HepG2 (cell line): ENCODE measurements around the gene DPPA2. TPM values are rescaled to one million over a fixed set of nuclear protein-coding genes. Genes with fewer than 3 reads are reported as not detected.

Experiments used
- ATAC-seq: fragments of 200-7000 bp; cut with Tn5 transposase; 3 replicates; pipeline ENCODE4 v1.9.1; 2020; ENCODE audit warnings: mild to moderate bottlenecking, moderate library complexity
- BruUV-seq: library from RNA; stranded (reverse); fragments of 400-500 nt; replicated peaks from 2 replicates; lab custom pipeline; 2021; lab: Mats Ljungman, UMichigan
- CTCF ChIA-PET: fragments of 300-600 bp; formaldehyde crosslinking; extraction: SDS; loops from one replicate; lab custom pipeline; 2021; ENCODE audit warnings: low total read pairs, inconsistent platforms, low intra/inter-chr PET ratio; lab: Yijun Ruan, JAX
- POLR2A ChIA-PET: fragments of 350-600 bp; sonication (Branson Sonifier 250); formaldehyde crosslinking; loops from one replicate; lab custom pipeline; 2020; ENCODE audit warnings: antibody characterized with exemption, inconsistent platforms; lab: Yijun Ruan, JAX
- DNase-seq: peaks from one replicate; pipeline ENCODE4 v3.0.0-alpha.2; 2015; ENCODE audit warnings: low spot score
- FAIRE-seq: peaks from 3 replicates; lab custom pipeline; 2011; peaks lifted over from hg19 to GRCh38; lab: Jason Lieb, UNC
- H2AFZ ChIP-seq: one replicate; pipeline ENCODE4 v1.6.1; 2011; ENCODE audit warnings: low read length, inconsistent platforms
- H3K27ac ChIP-seq: fragments of 300-600 bp; 3 replicates; pipeline ENCODE4 v1.8.0; 2011; ENCODE audit warnings: mixed run types, mild to moderate bottlenecking, mixed read lengths, low read length, inconsistent platforms; ENCODE audit not compliant: insufficient read depth; ENCODE audit errors: extremely low read length
- H3K27me3 ChIP-seq, 2 experiments: fragments of 200-600 bp in 1 of 2; 2 replicates in 1 of 2; 3 replicates in 1 of 2; pipeline versions ENCODE4 v1.6.0 to v1.8.0; 2011; ENCODE audit warnings: low read length in 2 of 2, mild to moderate bottlenecking in 2 of 2, moderate library complexity in 2 of 2, inconsistent platforms in 1 of 2; ENCODE audit not compliant: insufficient read depth in 2 of 2, control insufficient read depth in 1 of 2
- H3K36me3 ChIP-seq, 2 experiments: fragments of 200-600 bp in 1 of 2; replicated peaks in 1 of 2; 2 replicates in 1 of 2; 3 replicates in 1 of 2; pipeline versions ENCODE4 v1.5.1 to v1.8.0; 2011; ENCODE audit warnings: low read length in 2 of 2, inconsistent platforms in 1 of 2; ENCODE audit not compliant: insufficient read depth in 2 of 2, control insufficient read depth in 1 of 2
- H3K4me1 ChIP-seq: 2 replicates; pipeline ENCODE4 v1.5.1; 2012; ENCODE audit warnings: low read length, inconsistent platforms; ENCODE audit not compliant: insufficient read depth
- H3K4me2 ChIP-seq: 2 replicates; pipeline ENCODE4 v1.6.0; 2011; ENCODE audit warnings: low read depth, low read length, inconsistent platforms
- H3K4me3 ChIP-seq, 3 experiments: fragments of 200-600 bp in 1 of 3; sonication (generic), shearing (Covaris generic) in 1 of 3; replicated peaks in 1 of 3; 2 replicates each; pipeline ENCODE4 v1.5.1; 2011 to 2016; ENCODE audit warnings: low read length in 3 of 3, inconsistent platforms in 2 of 3, low read depth in 2 of 3, mild to moderate bottlenecking in 2 of 3, control low read depth in 1 of 3, mixed read lengths in 1 of 3; ENCODE audit not compliant: insufficient read depth in 1 of 3
- H3K79me2 ChIP-seq: one replicate; pipeline ENCODE4 v1.6.1; 2011; ENCODE audit warnings: low read length, inconsistent platforms; ENCODE audit not compliant: insufficient read depth
- H3K9ac ChIP-seq: 2 replicates; pipeline ENCODE4 v1.6.0; 2011; ENCODE audit warnings: mild to moderate bottlenecking, low read depth, low read length, inconsistent platforms; ENCODE audit not compliant: insufficient read depth
- H3K9me3 ChIP-seq: 2 replicates; pipeline ENCODE4 v1.5.1; 2012; ENCODE audit warnings: mild to moderate bottlenecking, low read length
- H4K20me1 ChIP-seq: 2 replicates; pipeline ENCODE4 v1.6.0; 2011; ENCODE audit warnings: inconsistent platforms, mild to moderate bottlenecking, low read length, moderate library complexity; ENCODE audit not compliant: insufficient read depth
- CENPT ChIP-seq: sonication (generic); formaldehyde crosslinking; IDR thresholded peaks from 2 replicates; pipeline ENCODE4 v1.8.0; 2022; ENCODE audit warnings: low read depth, mild to moderate bottlenecking, moderate library complexity, missing genetic modification reagents
- ETV5 ChIP-seq: IDR thresholded peaks from 2 replicates; pipeline ENCODE4 v1.6.1; 2018; ENCODE audit warnings: missing biosample characterization, missing genetic modification reagents, inconsistent platforms, borderline replicate concordance
- GZF1 ChIP-seq: sonication (generic); formaldehyde crosslinking; IDR thresholded peaks from 2 replicates; pipeline ENCODE4 v1.5.1; 2020; ENCODE audit warnings: mild to moderate bottlenecking, missing genetic modification reagents
- HDAC1 ChIP-seq: sonication (generic); formaldehyde crosslinking; IDR thresholded peaks from 2 replicates; pipeline ENCODE4 v1.5.1; 2020; ENCODE audit warnings: mild to moderate bottlenecking, missing genetic modification reagents
- KLF6 ChIP-seq: IDR thresholded peaks from 2 replicates; pipeline ENCODE4 v1.8.0; 2016; ENCODE audit warnings: missing biosample characterization, missing genetic modification reagents
- MLLT10 ChIP-seq: sonication (generic); formaldehyde crosslinking; IDR thresholded peaks from 2 replicates; pipeline ENCODE4 v1.4.0; 2020; ENCODE audit warnings: missing genetic modification reagents
- MTF2 ChIP-seq: sonication (generic); formaldehyde crosslinking; IDR thresholded peaks from 2 replicates; pipeline ENCODE4 v1.5.0; 2020; ENCODE audit warnings: missing genetic modification reagents, borderline replicate concordance
- PRPF4 ChIP-seq: fragments of 200-400 bp; formaldehyde crosslinking; IDR thresholded peaks from 2 replicates; pipeline ENCODE4 v1.6.1; 2016; ENCODE audit warnings: low read length, low read depth; ENCODE audit not compliant: poor library complexity, severe bottlenecking
- RNF219 ChIP-seq: sonication (generic); formaldehyde crosslinking; IDR thresholded peaks from 2 replicates; pipeline ENCODE4 v1.5.0; 2020; ENCODE audit warnings: mild to moderate bottlenecking, missing genetic modification reagents
- SIN3A ChIP-seq: IDR thresholded peaks from 2 replicates; pipeline ENCODE4 v1.6.1; 2011; ENCODE audit warnings: low read depth, mild to moderate bottlenecking, control low read depth, low read length, borderline replicate concordance
- SP5 ChIP-seq: IDR thresholded peaks from 2 replicates; pipeline ENCODE4 v1.6.1; 2016; ENCODE audit warnings: low read depth, borderline replicate concordance
- TFE3 ChIP-seq: IDR thresholded peaks from 2 replicates; pipeline ENCODE4 v1.6.1; 2016
- THAP7 ChIP-seq: sonication (generic); formaldehyde crosslinking; IDR thresholded peaks from 2 replicates; pipeline ENCODE4 v1.8.1; 2023; ENCODE audit warnings: mild to moderate bottlenecking, missing genetic modification reagents
- ZBTB38 ChIP-seq: sonication (generic); formaldehyde crosslinking; IDR thresholded peaks from 2 replicates; pipeline ENCODE4 v1.5.1; 2020; ENCODE audit warnings: mild to moderate bottlenecking, missing genetic modification reagents
- ZNF24 ChIP-seq: fragments of 450-650 bp; IDR thresholded peaks from 2 replicates; pipeline ENCODE4 v1.6.1; 2017; ENCODE audit warnings: antibody characterized with exemption, mild to moderate bottlenecking
- ZNF263 ChIP-seq: sonication (generic); formaldehyde crosslinking; IDR thresholded peaks from 2 replicates; pipeline ENCODE4 v1.4.0; 2020; ENCODE audit warnings: missing genetic modification reagents
- ZNF337 ChIP-seq: sonication (generic); formaldehyde crosslinking; IDR thresholded peaks from 2 replicates; pipeline ENCODE4 v1.5.1; 2020; ENCODE audit warnings: missing genetic modification reagents, low read depth, mild to moderate bottlenecking, borderline replicate concordance
- ZNF432 ChIP-seq: sonication (generic); formaldehyde crosslinking; IDR thresholded peaks from 2 replicates; pipeline ENCODE4 v1.5.0; 2020; ENCODE audit warnings: missing genetic modification reagents, mild to moderate bottlenecking, borderline replicate concordance
- WGBS: methylation state at CpG from one replicate; pipeline ENCODE4 v1.1.6; 2017; ENCODE audit warnings: low lambda C conversion rate; 5-methylcytosine and 5-hydroxymethylcytosine counted together
- in situ Hi-C: cut with HindIII; loops from 2 replicates; pipeline ENCODE4 v1.10.0; 2017; ENCODE audit warnings: low pct_unique_long_range_greater_than_20kb; ENCODE audit not compliant: extremely low pct_ligation_motif_present
- intact Hi-C: fragments of 100-400 bp; cut with micrococcal nuclease; formaldehyde crosslinking; loops from one replicate; pipeline ENCODE4 v1.10.0; 2022; ENCODE audit not compliant: unreplicated experiment
- polyA plus RNA-seq, 8 experiments: library from polyadenylated mRNA; depleted of rRNA in 3 of 8; stranded (reverse) in 7 of 8; unstranded in 1 of 8; fragments of >200 nt; fragmentation: Illumina TruSeq in 4 of 8; extraction: Trizol in 4 of 8; gene quantifications; 2 replicates each; pipeline versions ENCODE4 v1.2.1 to v1.2.3, GENCODE V29; 2011 to 2016; ENCODE audit warnings: low read depth in 4 of 8, missing spikeins in 1 of 8, mixed read lengths in 1 of 8; ENCODE audit not compliant: insufficient read depth in 1 of 8
- total RNA-seq, 5 experiments: library from RNA; depleted of rRNA; stranded (reverse); fragments of >200 nt; fragmentation: Illumina TruSeq; extraction: Trizol; gene quantifications; 2 replicates each; pipeline ENCODE4 v1.2.3, GENCODE V29; 2016; ENCODE audit warnings: low read depth in 1 of 5

DPPA2 gene
- total and polyA plus RNA-seq, 2 of the 13 experiments (the other 11 are each of a cell fraction or from before 2014, with no cell fraction given): not detected

GRCh38 chr3:109363634-109364033 is 47.3 kb upstream of the DPPA2 start:
- FAIRE-seq: no peak
- CTCF ChIA-PET: no interaction called here
- BruUV-seq: no TSS peak

GRCh38 chr3:109362823-109363222 is 46.5 kb upstream of the DPPA2 start:
- Histone ChIP-seq H3K79me2 (no peaks in the 10 kb centered on the region), H2AFZ (no peak overlapping the region), H3K9ac (no peak overlapping the region), H3K27me3 (no peaks in the 10 kb centered on the region), H4K20me1 (no peaks in the 10 kb centered on the region), H3K36me3 (no peaks in the 10 kb centered on the region), H3K4me1 (0 out of 2 replicates have a peak, but pooled peaks cover 7% of the 10 kb centered on the region), H3K27ac (no peak overlapping the region), H3K4me3 (no peak overlapping the region), H3K9me3 (no peaks in the 10 kb centered on the region), H3K4me2 (no peak overlapping the region)
- BruUV-seq: no TSS peak
- ChIA-PET CTCF (no interaction called here), POLR2A (no interaction called here)
- DNase-seq (no peak), ATAC-seq (no peak), FAIRE-seq (no peak)
- in situ Hi-C loops: no loop called here
- 13% methylated on average over 4 of the region's 4 CpGs for WGBS
- intact Hi-C loops: no loop called here
- no peak for TF ChIP-seq ZNF24
- no peak for TF ChIP-seq MTF2 (CRISPR knock-in tag)
- no peak for TF ChIP-seq RNF219 (CRISPR knock-in tag)
- TF ChIP-seq ZNF432 (CRISPR knock-in tag): no peak
- TF ChIP-seq KLF6 (CRISPR knock-in tag): no peak
- TF ChIP-seq SP5 (CRISPR knock-in tag): no peak
- TF ChIP-seq ZBTB38: no peak
- TF ChIP-seq GZF1 (CRISPR knock-in tag): no peak
- TF ChIP-seq HDAC1 (CRISPR knock-in tag): no peak
- no peak for TF ChIP-seq THAP7 (CRISPR knock-in tag)

More at GRCh38 chr3:109363634-109364033, 47.3 kb upstream of the DPPA2 start:
- Histone ChIP-seq H3K27me3 (no peaks in the 10 kb centered on the region), H2AFZ (no peak overlapping the region), H3K9me3 (no peaks in the 10 kb centered on the region), H3K4me1 (0 out of 2 replicates have a peak, but pooled peaks cover 7% of the 10 kb centered on the region), H3K79me2 (no peaks in the 10 kb centered on the region), H3K36me3 (no peaks in the 10 kb centered on the region), H3K4me3 (no peak overlapping the region), H3K4me2 (no peak overlapping the region), H3K9ac (no peak overlapping the region), H4K20me1 (no peaks in the 10 kb centered on the region), H3K27ac (no peak overlapping the region)
- POLR2A ChIA-PET: no interaction called here
- no peak for ATAC-seq
- intact Hi-C loops (no loop called here), in situ Hi-C loops (no loop called here)
- no peak for DNase-seq
- TF ChIP-seq SIN3A (no peak), MLLT10 (CRISPR knock-in tag) (no peak), CENPT (CRISPR knock-in tag) (no peak), ZNF337 (no peak), ZNF263 (CRISPR knock-in tag) (no peak), PRPF4 (no peak), ETV5 (CRISPR knock-in tag) (no peak), TFE3 (CRISPR knock-in tag) (no peak)
